PC-9 (cell line): Measurements from ENCODE around the gene ZSCAN31.

Experiments used
- EZH2 ChIP-seq: fragments of 200-600 bp; sonication (generic); IDR thresholded peaks from 2 replicates; pipeline ENCODE4 v1.8.0; 2017; ENCODE audit warnings: antibody characterized with exemption, low read depth
- TF ChIP-seq, protein P1 (sequence below): fragments of 200-600 bp; sonication (generic); conservative IDR thresholded peaks from 2 replicates; pipeline ENCODE4 v1.6.1; 2017; ENCODE audit warnings: mixed run types, antibody characterized with exemption, mild to moderate bottlenecking, moderate library complexity

DNA sequence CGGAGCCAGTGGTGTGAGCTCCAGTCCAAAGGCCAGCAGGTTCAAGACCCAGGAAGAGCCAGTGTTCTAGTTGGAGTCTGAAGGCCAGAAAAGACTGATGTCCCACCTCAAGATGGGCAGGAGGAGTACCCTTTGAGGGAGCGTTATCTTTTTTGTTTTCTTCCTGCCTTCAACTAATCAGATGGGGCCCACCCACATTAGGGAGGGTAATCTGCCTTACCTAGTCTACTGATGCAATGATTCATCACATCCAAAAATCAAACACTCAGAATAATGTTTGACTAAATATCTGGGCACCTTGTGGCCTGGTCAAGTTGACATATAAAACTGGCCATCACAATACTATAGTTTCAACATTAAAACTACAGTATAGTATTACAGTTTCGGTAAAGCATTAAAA is 33.5 kb upstream of the ZSCAN31 start:
- TF ChIP-seq, protein P1, sequence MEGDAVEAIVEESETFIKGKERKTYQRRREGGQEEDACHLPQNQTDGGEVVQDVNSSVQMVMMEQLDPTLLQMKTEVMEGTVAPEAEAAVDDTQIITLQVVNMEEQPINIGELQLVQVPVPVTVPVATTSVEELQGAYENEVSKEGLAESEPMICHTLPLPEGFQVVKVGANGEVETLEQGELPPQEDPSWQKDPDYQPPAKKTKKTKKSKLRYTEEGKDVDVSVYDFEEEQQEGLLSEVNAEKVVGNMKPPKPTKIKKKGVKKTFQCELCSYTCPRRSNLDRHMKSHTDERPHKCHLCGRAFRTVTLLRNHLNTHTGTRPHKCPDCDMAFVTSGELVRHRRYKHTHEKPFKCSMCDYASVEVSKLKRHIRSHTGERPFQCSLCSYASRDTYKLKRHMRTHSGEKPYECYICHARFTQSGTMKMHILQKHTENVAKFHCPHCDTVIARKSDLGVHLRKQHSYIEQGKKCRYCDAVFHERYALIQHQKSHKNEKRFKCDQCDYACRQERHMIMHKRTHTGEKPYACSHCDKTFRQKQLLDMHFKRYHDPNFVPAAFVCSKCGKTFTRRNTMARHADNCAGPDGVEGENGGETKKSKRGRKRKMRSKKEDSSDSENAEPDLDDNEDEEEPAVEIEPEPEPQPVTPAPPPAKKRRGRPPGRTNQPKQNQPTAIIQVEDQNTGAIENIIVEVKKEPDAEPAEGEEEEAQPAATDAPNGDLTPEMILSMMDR = no peak
- no peak for TF ChIP-seq EZH2
